Motor neuron (in vitro differentiated cells): ENCODE measurements around the gene APOD. TPM values are rescaled to one million over a fixed set of nuclear protein-coding genes. Genes with fewer than 3 reads are reported as not detected.
"Not testable (repeated sequence)": the region's sequence is repeated elsewhere in the genome, so short reads cannot be mapped to it uniquely, and the experiment has no call there.

ENCODE experiments used
- ATAC-seq, 8 experiments: fragments of 200-7000 bp; cut with Tn5 transposase; replicated peaks in 6 of 8; 2 replicates each; pipeline ENCODE4 v1.8.0; 2021; ENCODE audit warnings: mild to moderate bottlenecking in 8 of 8, moderate library complexity in 8 of 8
- H3K27ac ChIP-seq, 2 donors: fragments of 250-450 bp; sonication (Bioruptor Pico); 2 replicates each; pipeline ENCODE4 v1.9.0; 2021; ENCODE audit warnings: antibody characterized with exemption in 2 of 2, mild to moderate bottlenecking in 2 of 2, moderate library complexity in 1 of 2
- H3K4me1 ChIP-seq, 2 donors: fragments of 250-450 bp; sonication (Bioruptor Pico); replicated peaks in 1 of 2; 2 replicates each; pipeline ENCODE4 v1.6.1; 2021; ENCODE audit warnings: antibody characterized with exemption in 2 of 2, mild to moderate bottlenecking in 2 of 2, moderate library complexity in 1 of 2
- H3K4me3 ChIP-seq, 5 donors: fragments of 250-450 bp; sonication (Bioruptor Pico); 2 replicates each; pipeline ENCODE4 v1.9.0; 2021; ENCODE audit warnings: antibody characterized with exemption in 5 of 5, mild to moderate bottlenecking in 5 of 5, moderate library complexity in 4 of 5
- WGBS, 10 experiments: fragments of 450-650 bp; shearing (Covaris generic); methylation state at CpG; one replicate each; pipeline ENCODE4 v1.0.0; 2022; 5-methylcytosine and 5-hydroxymethylcytosine counted together
- in situ Hi-C, 9 experiments: fragments of 400-800 bp; cut with MboI; loops; one replicate each; pipeline ENCODE4 v1.15.0; 2021; ENCODE audit warnings: low sequenced_read_pairs in 9 of 9, low pct_unique_long_range_greater_than_20kb in 2 of 9; ENCODE audit not compliant: unreplicated experiment in 9 of 9
- total RNA-seq, 8 experiments: library from RNA; unstranded; fragments of 300-600 nt; gene quantifications; 2 replicates each; pipeline versions ENCODE4 v1.2.3 to v1.2.4, GENCODE V29; 2022

The APOD gene
- total RNA-seq, 8 experiments from 2014 or later: 0.17 to 36.7 (median 8.8) TPM; not detected in 1

GRCh38 chr3:195590381-195590780, 6.6 kb upstream of the APOD start:
- H3K4me1 ChIP-seq, in situ Hi-C loops, H3K27ac ChIP-seq, ATAC-seq, H3K4me3 ChIP-seq: not testable (repeated sequence)
- whole genome bisulfite sequencing, 10 experiments: 70 to 83% (median 76%) methylated on average over 1 to 2 of the region's 2 CpGs; no CpG with 5 or more reads in 6 of the 10 experiments

- in situ Hi-C loops, ATAC-seq, H3K4me1 ChIP-seq, H3K27ac ChIP-seq, H3K4me3 ChIP-seq: not testable (repeated sequence)
- WGBS, 10 experiments: 51 to 93% (median 68%) methylated on average over 2 to 4 of the region's 6 CpGs; no CpG with 5 or more reads in 4 of the 10 experiments
Measured at GRCh38 chr3:195589796-195590195, 6.1 kb upstream of the APOD start.

- no peak overlapping the region for H3K27ac ChIP-seq
- WGBS, 10 experiments: 53 to 94% (median 75%) methylated on average over 1 to 4 of the region's 5 CpGs; no CpG with 5 or more reads in 5 of the 10 experiments
- no peaks in the 10 kb centered on the region for H3K4me1 ChIP-seq
- in situ Hi-C loops: no loop called here
- no peak overlapping the region for H3K4me3 ChIP-seq
- no peak for ATAC-seq
Measured at GRCh38 chr3:195587824-195588223, 4.1 kb upstream of the APOD start.

GRCh38 chr3:195587406-195587805, 3.7 kb upstream of the APOD start:
- in situ Hi-C loops: no loop called here
- WGBS, 10 experiments: 20 to 100% (median 83%) methylated on average over 1 to 3 of the region's 4 CpGs; no CpG with 5 or more reads in 3 of the 10 experiments
- ATAC-seq: peak in 3 of 8 experiments; percentile 18 to 54 (median 32)
- Histone ChIP-seq H3K4me1 (no peaks in the 10 kb centered on the region), H3K27ac (no peak overlapping the region), H3K4me3 (no peak overlapping the region)

- in situ Hi-C loops: no loop called here
- WGBS, 10 experiments: 80% methylated on average over 1 of the region's 4 CpGs; no CpG with 5 or more reads in 9 of the 10 experiments
- Histone ChIP-seq H3K4me1 (peaks cover 15 to 16% of the 10 kb centered on the region in 2 donors), H3K27ac (no peak overlapping the region), H3K4me3 (no peak overlapping the region)
- no peak for ATAC-seq
Measured at GRCh38 chr3:195584543-195584870, 767 bp upstream of the APOD start.

GRCh38 chr3:195582947-195583346, 793 bp downstream of the APOD start:
- Histone ChIP-seq H3K4me1 (peaks cover 15 to 16% of the 10 kb centered on the region in 2 donors), H3K4me3 (no peak overlapping the region), H3K27ac (no peak overlapping the region)
- no peak for ATAC-seq
- 58 to 100% (median 82%) methylated on average over 1 to 9 of the region's 9 CpGs; no CpG with 5 or more reads in 2 of the 10 experiments for WGBS, 10 experiments
- in situ Hi-C loops: no loop called here

GRCh38 chr3:195580744-195581443, 2.8 kb downstream of the APOD start:
- WGBS, 10 experiments: 0 to 55% (median 41%) methylated on average over 1 to 4 of the region's 6 CpGs; no CpG with 5 or more reads in 3 of the 10 experiments
- Histone ChIP-seq H3K27ac (peak overlapping the region; percentile 77 to 84), H3K4me1 (peaks cover 15 to 16% of the 10 kb centered on the region in 2 donors), H3K4me3 (no peak overlapping the region)
- in situ Hi-C loops: no loop called here
- peak in 7 of 8 experiments; percentile 21 to 95 (median 93) for ATAC-seq

- WGBS, 10 experiments: 69 to 100% (median 96%) methylated on average over 1 to 6 of the region's 12 CpGs; no CpG with 5 or more reads in 3 of the 10 experiments
- no peak overlapping the region for H3K27ac ChIP-seq
- ATAC-seq: no peak
- H3K4me3 ChIP-seq: no peak overlapping the region
- in situ Hi-C loops: no loop called here
- peaks cover 15 to 16% of the 10 kb centered on the region in 2 donors for H3K4me1 ChIP-seq
Measured at GRCh38 chr3:195579281-195579680, 4.5 kb downstream of the APOD start.

- no peak for ATAC-seq
- Histone ChIP-seq H3K4me1 (peaks cover 15 to 16% of the 10 kb centered on the region in 2 donors), H3K27ac (no peak overlapping the region), H3K4me3 (no peak overlapping the region)
- WGBS, 10 experiments: 89 to 100% (median 97%) methylated on average over 1 to 3 of the region's 6 CpGs; no CpG with 5 or more reads in 6 of the 10 experiments
- in situ Hi-C loops: no loop called here
Measured at GRCh38 chr3:195578565-195578964, 5.2 kb downstream of the APOD start.

- in situ Hi-C loops: no loop called here
- ATAC-seq: no peak
Measured at GRCh38 chr3:195577645-195578177, 6.0 kb downstream of the APOD start.

GRCh38 chr3:195574497-195575304, 9.0 kb downstream of the APOD start:
- H3K4me1 ChIP-seq: no peaks in the 10 kb centered on the region
- no peak for ATAC-seq
- H3K4me3 ChIP-seq: no peak overlapping the region
- 43 to 92% (median 68%) methylated on average over 1 to 8 of the region's 8 CpGs for WGBS, 10 experiments
- no peak overlapping the region for H3K27ac ChIP-seq
- in situ Hi-C loops: no loop called here

More at GRCh38 chr3:195577645-195578177, 6.0 kb downstream of the APOD start:
- 53 to 89% (median 72%) methylated on average over 5 to 9 of the region's 9 CpGs; no CpG with 5 or more reads in 2 of the 10 experiments for WGBS, 10 experiments
- no peak overlapping the region for H3K27ac ChIP-seq
- no peak overlapping the region for H3K4me3 ChIP-seq
- peaks cover 15 to 16% of the 10 kb centered on the region in 2 donors for H3K4me1 ChIP-seq

GRCh38 chr3:195573611-195574496, 9.9 kb downstream of the APOD start:
- no peaks in the 10 kb centered on the region for H3K4me1 ChIP-seq
- in situ Hi-C loops: no loop called here

More at GRCh38 chr3:195573611-195574496, 9.9 kb downstream of the APOD start:
- 71 to 91% (median 78%) methylated on average over 4 to 15 of the region's 19 CpGs; no CpG with 5 or more reads in 3 of the 10 experiments for WGBS, 10 experiments
- no peak overlapping the region for H3K27ac ChIP-seq
- H3K4me3 ChIP-seq: no peak overlapping the region
- no peak for ATAC-seq
